ENCODE results near the gene UTF1. TPM values are rescaled to one million over a fixed set of nuclear protein-coding genes. Genes with fewer than 3 reads are reported as not detected.

UTF1 gene
- total RNA-seq, 1 donor from 2014 or later: not detected

GRCh38 chr10:133195611-133196010, 34.4 kb upstream of the UTF1 start:
- H3K9me3 ChIP-seq: no peaks in the 10 kb centered on the region
- DNase-seq (ENCODE audit: extremely low spot score in 2 of 2): no peak
- TF ChIP-seq CTCF (IDR thresholded peaks at IDR 0.05) (no peak), POLR2A (IDR thresholded peaks at IDR 0.05) (no peak), POLR2AphosphoS5 (IDR thresholded peaks at IDR 0.05; ENCODE audit: insufficient read depth in 1 of 2, low read depth in 1 of 2) (no peak)
- H3K4me3 ChIP-seq: no peak overlapping the region
- H3K27ac ChIP-seq: no peak overlapping the region
- H3K4me1 ChIP-seq: no peaks in the 10 kb centered on the region
- intact Hi-C loops (cut with DNase I): no loop called here
- H3K27me3 ChIP-seq: no peaks in the 10 kb centered on the region
- H3K36me3 ChIP-seq: no peaks in the 10 kb centered on the region

- no peaks in the 10 kb centered on the region for H3K4me1 ChIP-seq
- no peak overlapping the region for H3K4me3 ChIP-seq
- no peak overlapping the region for H3K27ac ChIP-seq
- H3K27me3 ChIP-seq: no peaks in the 10 kb centered on the region
- DNase-seq (ENCODE audit: extremely low spot score in 2 of 2): no peak
- TF ChIP-seq CTCF (IDR thresholded peaks at IDR 0.05): no peak
- TF ChIP-seq POLR2A (IDR thresholded peaks at IDR 0.05): no peak
- TF ChIP-seq POLR2AphosphoS5 (IDR thresholded peaks at IDR 0.05; ENCODE audit: insufficient read depth in 1 of 2, low read depth in 1 of 2): no peak
- no peaks in the 10 kb centered on the region for H3K36me3 ChIP-seq
- intact Hi-C loops (cut with DNase I): no loop called here
- no peaks in the 10 kb centered on the region for H3K9me3 ChIP-seq
These were observed 33.6 kb upstream of the UTF1 start for GRCh38 chr10:133196221-133196915.

- no peaks in the 10 kb centered on the region for H3K27me3 ChIP-seq
- no peak overlapping the region for H3K4me3 ChIP-seq
- intact Hi-C loops (cut with DNase I): no loop called here
- TF ChIP-seq POLR2AphosphoS5 (IDR thresholded peaks at IDR 0.05; ENCODE audit: insufficient read depth in 1 of 2, low read depth in 1 of 2): no peak
- no peak for TF ChIP-seq POLR2A (IDR thresholded peaks at IDR 0.05)
- TF ChIP-seq CTCF (IDR thresholded peaks at IDR 0.05): no peak
- no peak overlapping the region for H3K27ac ChIP-seq
- no peaks in the 10 kb centered on the region for H3K4me1 ChIP-seq
- DNase-seq (ENCODE audit: extremely low spot score in 2 of 2): no peak
- no peaks in the 10 kb centered on the region for H3K9me3 ChIP-seq
- no peaks in the 10 kb centered on the region for H3K36me3 ChIP-seq
These were observed 32.9 kb upstream of the UTF1 start for GRCh38 chr10:133196936-133197758.

GRCh38 chr10:133197786-133198185, 32.2 kb upstream of the UTF1 start:
- DNase-seq (ENCODE audit: extremely low spot score in 2 of 2): no peak
- TF ChIP-seq POLR2AphosphoS5 (IDR thresholded peaks at IDR 0.05; ENCODE audit: insufficient read depth in 1 of 2, low read depth in 1 of 2): no peak
- TF ChIP-seq POLR2A (IDR thresholded peaks at IDR 0.05): no peak
- TF ChIP-seq CTCF (IDR thresholded peaks at IDR 0.05): no peak
- Histone ChIP-seq H3K27me3 (no peaks in the 10 kb centered on the region), H3K4me3 (no peak overlapping the region), H3K27ac (no peak overlapping the region), H3K9me3 (no peaks in the 10 kb centered on the region), H3K4me1 (no peaks in the 10 kb centered on the region), H3K36me3 (no peaks in the 10 kb centered on the region)
- intact Hi-C loops (cut with DNase I): no loop called here

- Histone ChIP-seq H3K9me3 (no peaks in the 10 kb centered on the region), H3K27me3 (no peaks in the 10 kb centered on the region), H3K27ac (no peak overlapping the region), H3K4me1 (no peaks in the 10 kb centered on the region), H3K36me3 (no peaks in the 10 kb centered on the region), H3K4me3 (no peak overlapping the region)
- intact Hi-C loops (cut with DNase I): no loop called here
- no peak for TF ChIP-seq CTCF (IDR thresholded peaks at IDR 0.05)
- no peak for TF ChIP-seq POLR2AphosphoS5 (IDR thresholded peaks at IDR 0.05; ENCODE audit: insufficient read depth in 1 of 2, low read depth in 1 of 2)
- no peak for TF ChIP-seq POLR2A (IDR thresholded peaks at IDR 0.05)
- no peak for DNase-seq (ENCODE audit: extremely low spot score in 2 of 2)
These were observed 31.8 kb upstream of the UTF1 start for GRCh38 chr10:133198206-133198605.

Measured in vagina (tissue), 2 donors.